Endothelial cell (in vitro differentiated cells): ENCODE measurements around the gene NNT. TPM values are rescaled to one million over a fixed set of nuclear protein-coding genes. Genes with fewer than 3 reads are reported as not detected.
"Not testable (repeated sequence)": the region's sequence is repeated elsewhere in the genome, so short reads cannot be mapped to it uniquely, and the experiment has no call there.

Experiments
- DNase-seq: peaks from one replicate; pipeline ENCODE4 v3.0.0; 2021; ENCODE audit warnings: low spot score
- H3K27ac Mint-ChIP-seq: one replicate; pipeline ENCODE4 v1.8.0; 2021; ENCODE audit warnings: mixed read lengths, inconsistent platforms; ENCODE audit not compliant: unreplicated experiment
- H3K27me3 Mint-ChIP-seq: one replicate; pipeline ENCODE4 v1.8.0; 2021; ENCODE audit warnings: mild to moderate bottlenecking, moderate library complexity, mixed read lengths, inconsistent platforms; ENCODE audit not compliant: unreplicated experiment
- H3K36me3 Mint-ChIP-seq: one replicate; pipeline ENCODE4 v1.8.0; 2021; ENCODE audit warnings: mild to moderate bottlenecking, low read depth, mixed read lengths, inconsistent platforms; ENCODE audit not compliant: unreplicated experiment
- H3K4me1 Mint-ChIP-seq: one replicate; pipeline ENCODE4 v1.8.0; 2021; ENCODE audit warnings: mild to moderate bottlenecking, mixed read lengths, inconsistent platforms; ENCODE audit not compliant: unreplicated experiment
- H3K4me3 Mint-ChIP-seq: one replicate; pipeline ENCODE4 v1.8.0; 2021; ENCODE audit warnings: mild to moderate bottlenecking, mixed read lengths, inconsistent platforms; ENCODE audit not compliant: unreplicated experiment
- H3K9me3 Mint-ChIP-seq: one replicate; pipeline ENCODE4 v1.8.0; 2021; ENCODE audit warnings: mixed read lengths, inconsistent platforms; ENCODE audit not compliant: unreplicated experiment
- total RNA-seq: library from RNA; stranded (reverse); fragmentation: NEBNext Ultra II Directional; extraction: Animal tissue kit (Norgen Biotek cat#: 25700); gene quantifications from one replicate; pipeline ENCODE4 v1.2.1, GENCODE V29; 2021; ENCODE audit not compliant: unreplicated experiment
- TF ChIP-seq, protein P1 (sequence below): fragments of 200-600 bp; sonication (generic); IDR thresholded peaks from one replicate; pipeline ENCODE4 v1.5.0; 2021; ENCODE audit warnings: antibody characterized with exemption; ENCODE audit not compliant: unreplicated experiment

NNT gene
- total RNA-seq, 1 donor from 2014 or later = 21.7 TPM

DNA sequence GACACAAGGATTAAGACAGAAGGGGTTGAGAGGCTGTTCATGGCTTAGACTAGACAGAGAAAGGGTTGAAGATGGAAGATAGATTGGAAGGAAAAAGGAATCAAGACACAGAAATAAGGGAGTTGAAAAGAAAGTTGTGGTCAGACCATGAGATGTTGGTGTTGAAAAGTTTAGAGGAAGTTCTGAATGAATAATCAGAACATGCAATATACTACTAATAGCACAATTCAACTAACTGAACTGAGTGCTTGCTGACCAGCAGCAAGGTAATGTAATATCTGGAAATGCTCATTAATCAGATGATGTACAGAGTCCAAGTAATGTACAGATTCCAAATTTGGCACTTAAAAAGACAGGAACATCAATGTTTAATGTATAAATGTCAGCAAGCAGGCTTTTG lies 10.6 kb upstream of the NNT start:
- no peak for DNase-seq
- Mint-ChIP-seq H3K4me1 (no peaks in the 10 kb centered on the region), H3K4me3 (no peak overlapping the region), H3K27me3 (no peaks in the 10 kb centered on the region), H3K36me3 (no peaks in the 10 kb centered on the region), H3K27ac (no peak overlapping the region), H3K9me3 (no peaks in the 10 kb centered on the region)
- TF ChIP-seq, protein P1, sequence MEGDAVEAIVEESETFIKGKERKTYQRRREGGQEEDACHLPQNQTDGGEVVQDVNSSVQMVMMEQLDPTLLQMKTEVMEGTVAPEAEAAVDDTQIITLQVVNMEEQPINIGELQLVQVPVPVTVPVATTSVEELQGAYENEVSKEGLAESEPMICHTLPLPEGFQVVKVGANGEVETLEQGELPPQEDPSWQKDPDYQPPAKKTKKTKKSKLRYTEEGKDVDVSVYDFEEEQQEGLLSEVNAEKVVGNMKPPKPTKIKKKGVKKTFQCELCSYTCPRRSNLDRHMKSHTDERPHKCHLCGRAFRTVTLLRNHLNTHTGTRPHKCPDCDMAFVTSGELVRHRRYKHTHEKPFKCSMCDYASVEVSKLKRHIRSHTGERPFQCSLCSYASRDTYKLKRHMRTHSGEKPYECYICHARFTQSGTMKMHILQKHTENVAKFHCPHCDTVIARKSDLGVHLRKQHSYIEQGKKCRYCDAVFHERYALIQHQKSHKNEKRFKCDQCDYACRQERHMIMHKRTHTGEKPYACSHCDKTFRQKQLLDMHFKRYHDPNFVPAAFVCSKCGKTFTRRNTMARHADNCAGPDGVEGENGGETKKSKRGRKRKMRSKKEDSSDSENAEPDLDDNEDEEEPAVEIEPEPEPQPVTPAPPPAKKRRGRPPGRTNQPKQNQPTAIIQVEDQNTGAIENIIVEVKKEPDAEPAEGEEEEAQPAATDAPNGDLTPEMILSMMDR = no peak

DNA sequence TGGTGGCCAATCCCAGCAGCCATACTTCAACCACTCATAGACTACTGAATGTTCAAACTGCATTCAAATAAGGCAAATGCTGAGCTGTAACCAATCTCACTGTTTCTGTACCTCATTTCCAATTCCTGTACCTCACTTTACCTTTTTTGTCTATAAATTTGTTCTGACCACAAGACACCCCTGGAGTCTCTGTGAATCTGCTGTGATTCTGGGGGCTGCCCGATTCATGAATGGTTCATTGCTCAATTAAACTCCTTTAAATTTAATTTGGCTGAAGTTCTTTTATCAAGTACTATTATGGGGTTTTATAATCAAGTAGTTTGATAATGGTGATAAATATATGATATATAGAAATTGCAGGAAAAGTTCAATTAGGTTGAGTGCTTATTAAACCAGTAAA lies 4.1 kb upstream of the NNT start:
- not testable (repeated sequence) for DNase-seq, H3K36me3 Mint-ChIP-seq, H3K27ac Mint-ChIP-seq, H3K27me3 Mint-ChIP-seq, H3K4me3 Mint-ChIP-seq, H3K9me3 Mint-ChIP-seq
- peaks cover 13% of the 10 kb centered on the region for H3K4me1 Mint-ChIP-seq

DNA sequence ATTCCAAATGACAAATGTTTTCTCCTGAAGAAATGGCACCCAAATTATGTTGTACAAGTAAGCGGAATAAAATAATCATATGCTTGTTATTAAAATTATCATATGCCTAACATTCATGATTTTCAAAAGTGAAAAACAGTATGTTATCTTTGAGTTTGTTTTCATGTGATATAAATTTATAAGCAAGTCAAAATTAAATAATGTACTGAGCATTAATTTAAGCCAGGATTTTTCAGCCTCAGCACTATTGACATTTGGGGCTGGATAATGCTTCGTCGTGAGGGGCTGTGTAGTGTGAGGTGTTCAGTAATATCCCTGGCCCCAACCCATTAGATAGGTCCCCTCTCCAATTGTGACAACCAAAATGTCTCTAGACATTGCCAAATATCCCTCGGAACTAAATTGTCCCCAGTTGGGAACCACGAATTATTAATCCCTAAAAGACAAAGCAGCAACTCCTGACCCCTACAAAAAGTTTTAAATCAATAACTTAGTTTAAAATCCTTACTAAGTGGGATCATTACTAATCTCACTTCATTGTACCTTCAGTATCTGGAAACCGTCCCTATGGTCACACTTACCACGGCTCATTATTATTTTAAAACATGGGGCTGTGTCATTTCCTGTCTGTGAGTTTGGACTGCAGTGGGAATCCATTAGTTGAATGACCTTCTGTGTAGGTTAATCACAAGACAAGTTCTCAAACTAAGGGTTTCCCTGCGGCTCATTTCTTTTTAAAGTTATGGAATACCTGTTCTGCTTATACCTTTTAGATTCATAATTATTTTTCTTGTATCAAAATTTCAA lies 1.3 kb upstream of the NNT start:
- no peak overlapping the region for H3K27ac Mint-ChIP-seq
- DNase-seq = no peak
- TF ChIP-seq, protein P1 = no peak

DNA sequence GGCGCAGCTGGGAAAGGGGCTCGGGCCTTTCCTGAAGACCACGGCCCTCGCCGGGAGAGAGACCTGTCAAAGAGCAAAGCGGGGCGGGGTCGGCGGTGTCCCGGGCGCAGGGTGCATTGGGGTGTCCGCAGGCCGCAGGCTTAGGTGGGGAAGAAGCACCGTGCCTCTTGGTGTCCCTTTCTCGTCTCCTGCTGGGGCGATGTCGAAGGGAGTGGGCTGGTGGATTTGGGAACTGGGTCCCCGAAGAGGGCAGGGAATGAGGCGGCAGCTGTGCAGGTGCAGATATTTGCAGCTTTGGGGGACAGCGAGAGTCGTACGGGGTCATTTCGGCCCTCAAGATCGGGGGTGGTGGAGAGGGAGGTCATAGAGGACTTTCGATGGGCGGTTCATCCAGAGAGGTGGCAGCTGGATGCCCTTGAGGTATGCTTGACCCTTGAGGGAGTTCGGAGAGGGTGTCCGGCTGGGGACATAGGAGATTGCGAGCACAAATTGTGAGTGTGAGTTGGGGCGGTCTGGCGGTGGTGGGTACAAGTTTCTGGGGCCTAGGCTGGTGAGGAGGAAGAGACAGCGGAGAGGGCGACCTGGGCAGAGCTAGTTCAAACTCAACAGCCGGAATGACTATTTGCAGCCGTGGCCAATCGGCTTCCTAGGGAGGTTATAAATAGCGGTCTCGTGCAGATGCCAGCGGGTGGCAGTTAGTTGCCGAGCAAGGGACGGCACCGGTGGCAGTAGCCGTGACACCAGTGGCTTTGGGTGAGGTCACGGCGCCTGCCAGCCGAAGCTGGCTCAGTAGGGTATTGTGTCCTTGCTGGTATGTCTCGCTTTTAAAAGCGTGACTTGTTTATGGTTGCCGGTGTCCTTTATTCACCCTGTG lies 601 bp downstream of the NNT start:
- H3K36me3 Mint-ChIP-seq = no peaks in the 10 kb centered on the region
- H3K4me3 Mint-ChIP-seq = peak overlapping the region; percentile 90
- H3K27me3 Mint-ChIP-seq = peaks cover 10% of the 10 kb centered on the region
- no peak overlapping the region for H3K27ac Mint-ChIP-seq
- H3K4me1 Mint-ChIP-seq = peaks cover 15% of the 10 kb centered on the region
- no peaks in the 10 kb centered on the region for H3K9me3 Mint-ChIP-seq
- TF ChIP-seq, protein P1 = no peak
- peak; percentile 6 for DNase-seq

More for the DNA sequence above, 1.3 kb upstream of the NNT start:
- H3K4me3 Mint-ChIP-seq = peak overlapping the region; percentile 95
- no peaks in the 10 kb centered on the region for H3K36me3 Mint-ChIP-seq
- peaks cover 15% of the 10 kb centered on the region for H3K4me1 Mint-ChIP-seq
- H3K27me3 Mint-ChIP-seq = peaks cover 8% of the 10 kb centered on the region
- no peaks in the 10 kb centered on the region for H3K9me3 Mint-ChIP-seq

DNA sequence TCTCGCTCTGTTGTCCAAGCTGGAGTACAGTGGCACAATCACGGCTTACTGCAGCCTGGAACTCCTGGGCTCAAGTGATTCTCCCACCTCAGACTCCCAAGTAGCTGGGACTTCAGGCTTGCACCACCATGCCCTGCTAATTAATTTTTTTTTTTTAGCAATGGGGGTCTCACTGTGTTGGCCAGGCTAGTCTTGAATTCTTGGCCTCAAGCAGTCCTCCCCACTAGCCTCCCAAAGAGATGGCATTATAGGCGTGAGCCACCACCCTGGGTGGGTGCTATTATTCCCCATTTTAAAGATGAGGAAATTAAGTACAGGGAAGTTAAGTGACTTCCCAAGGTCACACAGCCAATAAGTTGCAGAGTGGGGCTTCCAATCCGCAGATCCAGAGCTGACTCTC lies 1.7 kb downstream of the NNT start:
- Mint-ChIP-seq H3K27me3 (peaks cover 8% of the 10 kb centered on the region), H3K27ac (no peak overlapping the region), H3K4me3 (no peak overlapping the region), H3K9me3 (no peaks in the 10 kb centered on the region), H3K36me3 (no peaks in the 10 kb centered on the region), H3K4me1 (peaks cover 15% of the 10 kb centered on the region)
- TF ChIP-seq, protein P1 = no peak
- no peak for DNase-seq
